ENCODE results near the gene GLP1R.

The GLP1R gene

DNA sequence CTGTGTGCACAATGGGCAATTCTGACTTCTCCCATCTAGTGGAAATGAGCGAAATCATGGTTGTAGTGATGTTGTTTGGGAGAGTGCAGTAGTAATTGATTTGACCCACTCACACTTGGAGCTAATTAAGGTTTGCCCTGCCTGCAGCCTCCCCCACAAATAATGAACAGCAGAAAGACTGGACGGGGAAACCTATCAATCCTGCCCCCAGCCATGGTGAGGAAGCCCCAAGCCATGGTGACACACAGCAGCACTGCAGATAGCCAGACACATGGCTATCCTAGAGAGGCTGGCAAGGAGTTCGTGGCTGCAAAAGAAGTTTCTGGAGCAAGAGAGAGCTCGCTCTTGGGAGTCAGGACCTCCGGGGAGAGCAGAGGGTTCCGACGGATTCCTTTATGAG is 38.6 kb downstream of the GLP1R start:
- DNase-seq, result no peak

- no peak for DNase-seq
Observed at GRCh38 chr6:39088331-39088730, 39.8 kb downstream of the GLP1R start.

GRCh38 chr6:39090036-39090435 is 41.5 kb downstream of the GLP1R start:
- DNase-seq, result no peak

DNA sequence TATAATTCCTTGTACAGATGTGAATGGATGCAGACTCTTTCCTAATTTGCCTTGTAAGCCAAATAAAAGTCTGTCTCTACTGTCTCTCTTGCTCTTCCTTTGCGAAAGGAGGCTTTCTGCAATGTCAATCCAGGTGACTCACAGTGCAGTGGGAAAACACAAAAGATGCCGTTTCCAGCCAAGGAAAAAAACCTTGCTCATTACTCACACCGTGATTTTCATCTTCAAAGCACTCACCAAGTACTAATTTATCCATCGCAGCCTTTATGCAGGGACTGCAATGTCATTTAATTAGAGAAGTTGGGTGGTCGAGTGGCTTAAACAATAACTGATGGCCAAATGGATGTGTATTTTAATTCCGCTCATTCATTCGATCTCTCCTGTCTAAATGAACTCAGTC is 42.6 kb downstream of the GLP1R start:
- no peak for DNase-seq

DNA sequence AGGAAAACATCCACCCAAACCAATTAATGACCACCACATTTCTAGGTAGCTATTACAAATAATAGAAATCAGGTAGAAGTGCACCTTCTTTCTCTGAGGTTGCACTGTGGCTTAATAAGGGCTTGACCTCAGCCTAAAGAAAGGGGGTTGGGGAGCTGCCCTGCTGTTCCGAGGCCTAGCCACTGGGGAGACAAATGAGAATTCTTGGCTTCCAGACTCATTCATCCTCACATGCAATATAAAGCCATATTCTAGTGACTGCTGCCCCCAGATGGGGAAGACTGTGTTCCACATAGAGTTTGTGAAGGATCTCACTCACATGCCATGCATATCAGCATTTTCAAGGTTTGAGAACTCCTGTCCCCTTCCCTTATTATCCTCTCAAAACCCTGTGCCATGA is 43.5 kb downstream of the GLP1R start:
- no peak for DNase-seq

GRCh38 chr6:39093149-39093708 is 44.6 kb downstream of the GLP1R start:
- no peak for DNase-seq

- no peak for DNase-seq
Observed at GRCh38 chr6:39095578-39095977, 47.0 kb downstream of the GLP1R start.

- DNase-seq, result no peak
Observed at GRCh38 chr6:39100358-39100757, 51.8 kb downstream of the GLP1R start.

DNA sequence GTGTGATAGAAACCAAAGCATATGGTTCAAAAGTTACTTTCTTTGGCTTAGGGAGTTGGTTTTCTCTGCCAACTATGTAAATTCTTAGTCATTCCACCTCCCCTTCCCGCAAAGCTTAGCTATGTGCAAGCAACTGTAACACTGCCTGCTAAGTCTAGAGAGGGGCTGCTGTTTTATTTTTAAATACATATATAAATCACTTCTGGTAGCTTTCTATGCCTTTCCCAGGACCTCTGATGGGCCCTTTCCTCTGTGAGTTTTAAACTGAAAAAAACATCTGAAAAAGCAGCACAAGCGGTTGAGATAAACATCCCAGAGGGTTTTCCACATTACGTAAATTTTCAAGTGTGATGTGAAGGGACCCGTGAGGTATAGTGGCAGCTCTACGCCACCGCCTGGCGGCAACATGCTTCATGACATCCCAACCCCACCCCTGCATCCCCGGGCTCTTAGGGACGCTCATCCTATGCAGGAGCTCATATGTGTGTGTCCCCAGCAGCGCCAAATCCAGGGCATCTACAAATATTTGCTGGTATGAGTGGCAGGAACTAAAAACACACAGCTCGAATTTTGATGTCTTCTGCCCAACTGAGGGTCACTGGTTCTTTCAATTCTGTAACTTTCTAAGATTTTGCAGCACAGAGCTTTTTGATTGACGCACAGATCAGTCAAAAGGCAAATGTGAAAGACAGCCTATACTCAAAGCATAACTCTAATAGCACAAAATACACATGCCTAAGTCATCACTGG is 53.7 kb downstream of the GLP1R start:
- DNase-seq, result no peak

DNA sequence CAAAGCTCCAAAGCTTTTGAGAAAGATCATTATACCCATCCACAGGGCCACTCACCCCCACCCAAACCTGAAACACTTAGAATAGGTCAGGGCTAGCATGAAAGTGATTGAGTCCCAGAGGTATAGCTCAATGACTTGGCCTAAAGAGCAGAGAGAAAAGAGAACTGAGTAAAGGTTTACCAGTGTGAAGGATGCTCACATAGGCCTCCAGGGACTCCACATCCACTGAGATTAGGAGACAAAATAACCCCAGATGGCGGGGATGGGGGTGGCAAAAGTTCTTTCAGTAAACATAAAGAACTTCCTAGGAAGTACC is 54.2 kb downstream of the GLP1R start:
- no peak for DNase-seq

DNA sequence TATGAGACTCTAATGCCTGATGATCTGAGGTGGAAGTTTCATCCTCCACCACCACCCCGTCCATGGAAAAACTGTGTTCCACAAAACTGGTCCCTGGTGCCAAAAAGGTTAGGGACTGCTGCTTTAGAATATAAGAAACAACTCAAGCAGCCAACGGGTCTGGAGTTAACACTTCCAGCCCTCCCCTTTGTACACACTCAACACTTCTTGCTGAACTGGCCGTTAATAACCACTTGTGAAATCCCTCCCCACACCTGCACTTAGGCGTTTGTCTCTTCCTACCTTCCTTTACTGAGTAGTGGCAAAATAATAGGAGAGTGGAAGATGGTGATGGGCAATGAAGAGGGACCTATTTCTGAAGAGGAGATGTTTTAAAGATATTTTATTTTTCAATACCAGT is 55.9 kb downstream of the GLP1R start:
- DNase-seq, result no peak

DNA sequence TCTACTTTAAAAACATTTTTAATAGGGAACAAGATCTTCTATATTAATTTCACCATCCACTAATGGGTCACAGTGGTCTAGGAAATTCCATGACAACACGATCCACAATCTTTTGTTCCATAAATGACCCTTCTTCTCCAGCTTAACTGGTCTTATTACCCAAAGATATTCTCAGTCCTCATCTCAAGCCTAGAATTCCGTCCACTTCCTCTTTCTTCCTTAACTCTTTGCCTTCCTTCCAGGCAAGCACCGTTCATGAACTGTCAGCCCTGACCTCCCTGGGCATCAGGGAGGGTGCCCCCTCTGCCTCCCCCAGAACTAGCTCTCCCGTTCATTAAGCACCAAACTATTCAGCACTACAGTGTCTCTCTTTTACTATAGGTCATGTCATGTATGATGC is 58.5 kb downstream of the GLP1R start:
- DNase-seq, result no peak

- DNase-seq, result no peak
Observed at GRCh38 chr6:39107641-39108040, 59.1 kb downstream of the GLP1R start.

- DNase-seq, result no peak
Observed at GRCh38 chr6:39108041-39108839, 59.7 kb downstream of the GLP1R start.

- DNase-seq, result no peak
Observed at GRCh38 chr6:39111280-39111679, 62.7 kb downstream of the GLP1R start.

DNA sequence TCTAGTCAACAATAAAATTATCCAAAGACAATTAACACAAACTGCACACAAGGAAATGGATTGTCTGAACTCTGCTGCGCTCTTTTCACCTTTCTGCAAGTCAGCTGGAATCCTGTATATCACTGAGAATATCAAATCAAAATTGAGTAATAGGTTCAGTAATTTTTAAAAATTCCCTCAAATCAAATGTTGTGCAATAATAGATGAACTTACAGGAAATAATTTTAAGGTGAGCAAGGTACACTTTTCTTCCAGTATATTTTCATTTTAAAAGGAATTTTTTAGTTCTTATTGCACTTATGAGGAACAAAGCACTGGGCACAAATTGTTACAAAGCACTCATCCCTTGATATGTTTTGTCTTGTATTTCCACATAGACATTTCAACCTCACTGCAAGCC is 65.2 kb downstream of the GLP1R start:
- DNase-seq, result no peak

DNA sequence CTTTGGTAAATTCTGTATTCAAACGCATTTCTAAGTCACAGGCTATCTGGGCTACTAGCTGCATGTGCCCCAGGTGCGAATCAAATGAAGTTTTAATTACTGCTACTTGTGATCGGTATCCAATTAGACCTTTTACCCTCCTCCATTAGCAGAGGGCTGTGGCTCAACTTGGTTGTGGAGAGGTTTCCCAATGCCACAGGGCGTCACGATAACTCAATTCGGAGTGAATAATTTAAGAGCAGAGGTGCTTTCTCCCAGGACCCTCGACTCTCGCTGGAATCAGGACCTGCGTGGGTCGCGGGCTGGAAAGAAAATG is 65.8 kb downstream of the GLP1R start:
- no peak for DNase-seq

- DNase-seq, result peak; percentile 53
Observed at GRCh38 chr6:39114704-39115599, 66.4 kb downstream of the GLP1R start, which contains the start of gene SAYSD1. Gene SAYSD1, minus strand, starts transcription at chr6:39115186. Its CDS starts 97 bp downstream, at chr6:39115089.

DNA sequence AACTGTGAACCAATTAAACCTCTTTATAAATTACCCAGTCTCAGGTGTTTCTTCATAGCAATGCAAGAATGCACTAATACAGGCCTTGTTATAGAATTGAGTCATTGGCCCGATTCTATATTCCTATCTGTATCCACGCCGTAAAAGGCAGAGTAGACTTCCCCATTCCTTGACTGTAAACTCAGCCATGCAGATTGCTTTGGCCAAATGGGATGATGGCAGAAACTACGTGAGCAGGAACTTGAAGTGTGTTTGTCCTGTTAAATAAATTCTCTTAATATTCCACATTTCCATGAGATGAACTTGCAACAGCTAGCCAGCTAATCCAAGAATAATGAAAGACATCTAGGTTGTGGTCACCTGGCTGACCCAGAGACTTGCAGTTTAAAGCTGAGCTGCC is 70.3 kb downstream of the GLP1R start:
- no peak for DNase-seq

GRCh38 chr6:39124114-39124513 is 75.5 kb downstream of the GLP1R start:
- DNase-seq, result no peak

GRCh38 chr6:39128106-39128505 is 79.5 kb downstream of the GLP1R start:
- no peak for DNase-seq

DNA sequence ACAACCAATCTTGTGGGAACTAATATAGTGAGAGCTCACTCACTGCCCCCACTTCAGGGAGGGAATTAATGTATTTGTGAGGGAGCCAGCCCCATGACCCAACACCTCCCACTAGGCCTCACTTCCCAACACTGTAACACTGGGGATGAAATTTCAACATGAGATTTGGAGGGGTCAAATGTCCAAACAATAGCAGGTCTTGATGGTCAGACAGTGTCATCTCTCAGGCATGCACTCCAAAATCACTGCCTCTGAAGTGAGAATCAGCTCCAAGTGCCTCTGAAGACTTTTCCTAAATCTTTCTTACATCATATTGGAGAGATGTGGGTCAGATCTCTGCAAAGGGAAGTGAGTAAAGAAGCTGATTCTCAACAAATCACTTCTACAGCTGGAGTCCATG is 80.3 kb downstream of the GLP1R start:
- no peak for DNase-seq

- no peak for DNase-seq
Observed at GRCh38 chr6:39130691-39131090, 82.1 kb downstream of the GLP1R start.
